B cell (primary cell): ENCODE results near the gene CA11.

ENCODE experiments used
- EZH2 ChIP-seq: IDR thresholded peaks from 2 replicates; pipeline ENCODE4 v1.6.1; 2012; ENCODE audit warnings: borderline replicate concordance, low read depth, mild to moderate bottlenecking, moderate library complexity, low read length; ENCODE audit not compliant: insufficient read depth, poor library complexity, severe bottlenecking
- TF ChIP-seq, protein P1 (sequence below): fragments of 200-600 bp; IDR thresholded peaks from one replicate; pipeline ENCODE4 v1.8.0; 2022; ENCODE audit warnings: antibody characterized with exemption, mild to moderate bottlenecking

DNA sequence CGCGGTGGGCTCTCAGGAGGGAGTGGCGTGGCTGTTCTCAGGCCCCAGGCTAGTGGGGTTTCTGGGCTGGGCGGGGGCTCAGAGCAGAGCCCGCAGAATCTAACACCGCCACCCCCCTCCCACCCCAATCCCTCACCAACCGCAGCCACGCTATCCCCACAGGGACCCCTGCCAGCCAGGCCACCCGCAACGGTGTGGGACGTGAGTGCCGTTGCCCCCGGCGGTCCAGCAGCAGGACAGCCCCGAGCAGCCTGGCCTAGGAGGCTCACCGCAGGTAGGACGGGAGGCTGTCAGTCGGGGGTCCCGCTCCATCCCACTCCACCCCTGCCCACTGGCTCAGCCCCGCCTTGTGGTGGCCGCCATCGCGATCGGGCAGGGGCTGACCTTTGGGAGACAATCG lies 27.0 kb upstream of the CA11 start, which contains the start of gene NTN5:
- TF ChIP-seq EZH2, result no peak
- TF ChIP-seq, protein P1, sequence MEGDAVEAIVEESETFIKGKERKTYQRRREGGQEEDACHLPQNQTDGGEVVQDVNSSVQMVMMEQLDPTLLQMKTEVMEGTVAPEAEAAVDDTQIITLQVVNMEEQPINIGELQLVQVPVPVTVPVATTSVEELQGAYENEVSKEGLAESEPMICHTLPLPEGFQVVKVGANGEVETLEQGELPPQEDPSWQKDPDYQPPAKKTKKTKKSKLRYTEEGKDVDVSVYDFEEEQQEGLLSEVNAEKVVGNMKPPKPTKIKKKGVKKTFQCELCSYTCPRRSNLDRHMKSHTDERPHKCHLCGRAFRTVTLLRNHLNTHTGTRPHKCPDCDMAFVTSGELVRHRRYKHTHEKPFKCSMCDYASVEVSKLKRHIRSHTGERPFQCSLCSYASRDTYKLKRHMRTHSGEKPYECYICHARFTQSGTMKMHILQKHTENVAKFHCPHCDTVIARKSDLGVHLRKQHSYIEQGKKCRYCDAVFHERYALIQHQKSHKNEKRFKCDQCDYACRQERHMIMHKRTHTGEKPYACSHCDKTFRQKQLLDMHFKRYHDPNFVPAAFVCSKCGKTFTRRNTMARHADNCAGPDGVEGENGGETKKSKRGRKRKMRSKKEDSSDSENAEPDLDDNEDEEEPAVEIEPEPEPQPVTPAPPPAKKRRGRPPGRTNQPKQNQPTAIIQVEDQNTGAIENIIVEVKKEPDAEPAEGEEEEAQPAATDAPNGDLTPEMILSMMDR, result no peak
